Tibial artery (tissue), 4 donors: ENCODE results near the gene FBN1.

Experiments used
- DNase-seq, 2 donors: peaks; one replicate each; pipeline ENCODE4 v3.0.0-alpha.2; 2019
- H3K27ac ChIP-seq, 2 donors: fragments of 200-600 bp; sonication (generic) in 1 of 2; 1 replicate in 1 of 2; 2 replicates in 1 of 2; pipeline ENCODE4 v1.5.1; 2018 to 2019; ENCODE audit warnings: mild to moderate bottlenecking in 1 of 2
- H3K27me3 ChIP-seq, 2 donors: fragments of 200-600 bp; sonication (generic) in 1 of 2; one replicate each; pipeline versions ENCODE4 v1.5.1 to v1.6.0; 2016 to 2019
- H3K36me3 ChIP-seq, 3 donors: fragments of 200-600 bp; sonication (generic) in 2 of 3; one replicate each; pipeline ENCODE4 v1.5.1; 2016 to 2019; ENCODE audit warnings: mild to moderate bottlenecking in 2 of 3
- H3K4me1 ChIP-seq, 4 donors: fragments of 200-600 bp; sonication (generic) in 2 of 4; 1 replicate in 3 of 4; 2 replicates in 1 of 4; pipeline ENCODE4 v1.5.1; 2016 to 2019
- H3K4me3 ChIP-seq, 2 donors: fragments of 200-600 bp; sonication (generic) in 1 of 2; 1 replicate in 1 of 2; 2 replicates in 1 of 2; pipeline ENCODE4 v1.5.1; 2018 to 2019; ENCODE audit warnings: mild to moderate bottlenecking in 2 of 2
- H3K9me3 ChIP-seq, 3 donors: fragments of 200-600 bp; sonication (generic) in 1 of 3; one replicate each; pipeline ENCODE4 v1.5.1; 2016 to 2019
- intact Hi-C: fragments of 100-400 bp; cut with DNase I; formaldehyde crosslinking; loops from one replicate; pipeline ENCODE4 v1.15.0; 2023; ENCODE audit warnings: low total_unique reads
- TF ChIP-seq, protein P1 (sequence below), 2 experiments: fragments of 200-600 bp in 1 of 2; fragments of 450-650 bp in 1 of 2; IDR thresholded peaks; one replicate each; pipeline ENCODE4 v1.5.1; 2017 to 2019; ENCODE audit warnings: antibody characterized with exemption in 2 of 2, mild to moderate bottlenecking in 1 of 2, moderate library complexity in 1 of 2

FBN1 gene

DNA sequence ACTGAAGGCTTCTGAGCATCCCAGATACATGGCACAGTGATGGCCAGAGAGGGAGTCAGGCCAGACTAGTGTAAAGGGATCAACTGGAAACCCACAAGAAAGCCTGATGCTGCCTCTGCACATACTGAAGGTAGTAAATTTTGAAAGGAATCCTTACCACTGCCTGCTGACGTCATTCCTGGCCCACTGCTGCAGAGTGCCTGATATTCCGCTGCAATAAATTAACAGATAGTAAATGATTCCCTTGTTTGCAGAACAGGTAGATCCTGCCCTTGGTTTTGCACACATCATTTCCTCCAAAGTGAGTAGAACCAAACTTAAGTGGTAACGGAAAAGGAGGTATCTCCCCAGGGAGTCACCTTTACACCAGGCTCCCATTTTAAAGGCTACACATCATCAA, 146.7 kb downstream of the FBN1 start:
- DNase-seq, result no peak
- TF ChIP-seq, protein P1, sequence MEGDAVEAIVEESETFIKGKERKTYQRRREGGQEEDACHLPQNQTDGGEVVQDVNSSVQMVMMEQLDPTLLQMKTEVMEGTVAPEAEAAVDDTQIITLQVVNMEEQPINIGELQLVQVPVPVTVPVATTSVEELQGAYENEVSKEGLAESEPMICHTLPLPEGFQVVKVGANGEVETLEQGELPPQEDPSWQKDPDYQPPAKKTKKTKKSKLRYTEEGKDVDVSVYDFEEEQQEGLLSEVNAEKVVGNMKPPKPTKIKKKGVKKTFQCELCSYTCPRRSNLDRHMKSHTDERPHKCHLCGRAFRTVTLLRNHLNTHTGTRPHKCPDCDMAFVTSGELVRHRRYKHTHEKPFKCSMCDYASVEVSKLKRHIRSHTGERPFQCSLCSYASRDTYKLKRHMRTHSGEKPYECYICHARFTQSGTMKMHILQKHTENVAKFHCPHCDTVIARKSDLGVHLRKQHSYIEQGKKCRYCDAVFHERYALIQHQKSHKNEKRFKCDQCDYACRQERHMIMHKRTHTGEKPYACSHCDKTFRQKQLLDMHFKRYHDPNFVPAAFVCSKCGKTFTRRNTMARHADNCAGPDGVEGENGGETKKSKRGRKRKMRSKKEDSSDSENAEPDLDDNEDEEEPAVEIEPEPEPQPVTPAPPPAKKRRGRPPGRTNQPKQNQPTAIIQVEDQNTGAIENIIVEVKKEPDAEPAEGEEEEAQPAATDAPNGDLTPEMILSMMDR (IDR thresholded peaks at IDR 0.05), result no peak
- Histone ChIP-seq H3K27me3 (no peaks in the 10 kb centered on the region), H3K4me1 (peaks cover 0 to 2% (median 0%) of the 10 kb centered on the region in 4 donors), H3K27ac (no peak overlapping the region), H3K9me3 (no peaks in the 10 kb centered on the region), H3K36me3 (peaks cover 60 to 74% (median 67%) of the 10 kb centered on the region in 3 donors), H3K4me3 (no peak overlapping the region)
- intact Hi-C loops, result no loop called here

DNA sequence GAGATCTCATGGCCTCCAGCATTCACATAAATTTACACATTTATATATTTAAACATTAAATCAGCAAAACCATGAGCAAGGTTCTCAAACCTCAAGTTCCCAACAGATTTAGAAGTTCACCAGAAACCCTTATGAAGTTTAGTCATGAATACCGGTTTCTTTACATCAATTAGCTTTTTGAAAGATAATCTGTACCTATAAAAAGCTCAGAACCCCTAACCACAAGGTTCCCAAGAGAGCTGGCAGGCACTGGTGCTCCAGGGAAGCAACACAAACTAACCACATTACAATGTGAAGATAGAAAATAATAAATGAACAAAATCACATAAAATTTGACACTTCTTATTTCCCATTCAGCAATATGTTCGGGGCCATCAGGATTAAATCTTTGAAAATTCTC, 150.9 kb downstream of the FBN1 start:
- no peak for DNase-seq
- no peaks in the 10 kb centered on the region for H3K27me3 ChIP-seq
- TF ChIP-seq, protein P1 (IDR thresholded peaks at IDR 0.05), result no peak
- no peaks in the 10 kb centered on the region for H3K9me3 ChIP-seq
- intact Hi-C loops, result no loop called here
- H3K36me3 ChIP-seq, result peaks cover 63 to 86% (median 74%) of the 10 kb centered on the region in 3 donors
- peaks cover 0 to 10% (median 0%) of the 10 kb centered on the region in 4 donors for H3K4me1 ChIP-seq
- H3K27ac ChIP-seq, result no peak overlapping the region
- H3K4me3 ChIP-seq, result no peak overlapping the region

DNA sequence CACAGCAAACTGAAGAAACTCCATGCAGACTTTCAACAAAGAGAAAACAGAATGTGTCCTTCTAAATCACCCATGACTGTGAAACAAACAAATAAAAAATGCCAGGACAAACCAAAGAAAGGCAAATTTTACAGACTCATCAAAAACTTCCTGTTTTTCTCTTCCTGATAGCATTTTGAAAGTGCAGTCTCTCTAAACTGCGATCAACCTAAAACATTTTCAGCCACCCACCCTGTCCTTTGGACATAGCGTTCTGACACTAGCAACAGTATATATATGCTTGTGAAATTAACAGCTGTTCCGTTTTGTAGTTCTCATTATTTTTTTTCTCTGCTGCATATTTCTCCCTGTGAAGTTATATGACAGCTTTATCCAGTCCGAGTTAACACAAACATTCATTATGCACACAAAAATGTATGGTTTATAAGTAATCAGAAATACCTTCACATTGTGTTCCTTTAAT, 151.7 kb downstream of the FBN1 start:
- H3K27ac ChIP-seq, result no peak overlapping the region
- no peak for DNase-seq
- intact Hi-C loops, result no loop called here
- H3K9me3 ChIP-seq, result no peaks in the 10 kb centered on the region
- H3K4me3 ChIP-seq, result no peak overlapping the region
- peaks cover 64 to 88% (median 74%) of the 10 kb centered on the region in 3 donors for H3K36me3 ChIP-seq
- TF ChIP-seq, protein P1 (IDR thresholded peaks at IDR 0.05), result no peak
- H3K4me1 ChIP-seq, result peaks cover 0 to 10% (median 0%) of the 10 kb centered on the region in 4 donors
- no peaks in the 10 kb centered on the region for H3K27me3 ChIP-seq

DNA sequence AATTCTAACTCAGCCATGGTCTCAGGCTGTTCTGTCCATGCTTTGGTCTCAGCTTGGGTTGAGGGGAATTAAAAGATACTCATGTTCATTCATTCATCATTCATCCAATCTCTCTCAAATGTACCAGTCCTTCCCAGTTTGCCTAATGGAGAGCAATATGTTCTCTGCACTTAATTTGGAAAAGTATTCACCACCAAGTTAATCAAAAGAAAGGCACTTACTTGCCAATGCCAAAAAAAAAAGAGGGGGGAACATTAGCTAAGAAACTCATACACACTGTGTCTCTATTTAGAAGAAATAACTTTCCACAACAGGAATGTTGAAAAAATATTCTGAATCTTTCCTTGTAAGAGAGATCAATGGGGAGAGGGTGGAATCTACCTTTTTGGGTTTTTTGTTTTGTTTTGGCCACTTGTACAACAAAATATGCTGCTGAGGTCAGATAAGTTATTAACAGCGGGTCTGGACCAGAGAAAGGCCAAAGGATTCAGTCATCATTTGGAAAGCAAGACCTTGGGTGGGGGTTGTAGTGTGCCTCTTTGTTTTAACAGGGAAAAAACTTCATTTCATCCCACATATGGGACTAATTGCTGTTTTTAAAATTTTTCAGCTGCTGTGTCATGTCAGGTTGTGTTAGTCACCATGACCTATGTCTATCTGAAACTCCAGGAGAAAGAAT, 152.3 kb downstream of the FBN1 start:
- Histone ChIP-seq H3K36me3 (peaks cover 64 to 87% (median 75%) of the 10 kb centered on the region in 3 donors), H3K4me3 (no peak overlapping the region), H3K27ac (no peak overlapping the region), H3K4me1 (peaks cover 0 to 10% (median 0%) of the 10 kb centered on the region in 4 donors), H3K27me3 (no peaks in the 10 kb centered on the region), H3K9me3 (no peaks in the 10 kb centered on the region)
- no peak for DNase-seq
- intact Hi-C loops, result no loop called here
- TF ChIP-seq, protein P1 (IDR thresholded peaks at IDR 0.05), result no peak

DNA sequence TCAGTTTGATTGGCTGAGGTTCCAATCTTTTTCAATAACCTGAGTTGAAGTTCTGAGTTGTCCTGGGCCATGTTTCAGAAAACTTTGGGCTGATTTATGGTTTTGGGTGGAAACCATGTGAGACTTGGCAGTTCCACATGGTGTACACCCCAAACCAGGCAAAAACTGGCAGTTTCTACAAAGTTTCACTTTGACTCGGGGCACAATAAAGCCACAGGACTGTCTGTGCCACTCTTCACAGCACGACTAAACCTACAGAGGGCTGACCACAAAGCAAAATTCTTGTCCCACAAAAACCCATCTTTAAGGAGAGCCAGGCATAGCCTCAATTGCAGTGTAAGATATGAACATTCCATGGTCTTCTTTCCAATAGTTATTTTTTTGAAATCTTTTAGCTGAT, 159.3 kb downstream of the FBN1 start:
- TF ChIP-seq, protein P1 (IDR thresholded peaks at IDR 0.05), result no peak
- DNase-seq, result no peak
- H3K27ac ChIP-seq, result no peak overlapping the region
- intact Hi-C loops, result no loop called here
- peaks cover 64 to 81% (median 79%) of the 10 kb centered on the region in 3 donors for H3K36me3 ChIP-seq
- H3K27me3 ChIP-seq, result no peaks in the 10 kb centered on the region
- no peak overlapping the region for H3K4me3 ChIP-seq
- H3K9me3 ChIP-seq, result no peaks in the 10 kb centered on the region
- no peaks in the 10 kb centered on the region for H3K4me1 ChIP-seq
